ENCODE results near the gene LCE4A.

DNA sequence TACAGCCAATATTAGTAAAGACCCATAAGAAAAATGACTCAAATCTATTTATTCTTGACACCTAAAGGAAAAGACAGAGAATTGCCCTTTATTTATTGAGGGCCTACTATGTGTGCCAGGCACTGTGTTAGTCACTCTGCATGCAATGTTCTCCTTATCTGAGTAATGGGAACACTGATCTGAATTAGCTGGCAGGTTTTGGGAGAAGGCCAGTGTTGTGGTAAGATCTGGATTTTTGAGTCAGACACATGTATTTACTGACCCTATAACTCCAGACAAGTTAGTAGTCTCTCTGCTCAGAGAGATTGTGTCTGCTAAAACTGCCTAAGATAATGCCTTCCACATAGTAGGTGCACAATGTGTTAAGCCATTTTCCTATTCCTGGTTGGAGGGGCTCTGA, 17.3 kb downstream of the LCE4A start:
- TF ChIP-seq CTCF (conservative IDR thresholded peaks at IDR 0.05; ENCODE audit: low read depth, low read length) (no peak), EZH2phosphoT487 (IDR thresholded peaks at IDR 0.05; ENCODE audit: borderline replicate concordance, low read length) (no peak), EZH2 (IDR thresholded peaks at IDR 0.05; ENCODE audit: low read length, unreplicated experiment) (no peak)
